CD1c-positive myeloid dendritic cell (primary cell): ENCODE measurements around the gene ATG10.

Experiments
- DNase-seq: peaks from one replicate; pipeline ENCODE4 v3.0.0-alpha.2; 2016; ENCODE audit errors: extremely low spot score

Gene ATG10

GRCh38 chr5:82276800-82277612 is 305.2 kb downstream of the ATG10 start:
- DNase-seq: no peak

- DNase-seq: peak; percentile 8
Observed at GRCh38 chr5:82277613-82277986, 305.8 kb downstream of the ATG10 start.

- peak; percentile 96 for DNase-seq
Observed at GRCh38 chr5:82277987-82278710, 306.3 kb downstream of the ATG10 start, which contains the start of gene RPS23. Gene RPS23, minus strand, starts transcription at chr5:82278354. Its CDS starts 31 bp downstream, at chr5:82278323.

- no peak for DNase-seq
Observed at GRCh38 chr5:82278711-82279370, 307.0 kb downstream of the ATG10 start.

GRCh38 chr5:82283893-82284292 is 312.1 kb downstream of the ATG10 start:
- DNase-seq: no peak

GRCh38 chr5:82285206-82285605 is 313.4 kb downstream of the ATG10 start:
- no peak for DNase-seq

- no peak for DNase-seq
Observed at GRCh38 chr5:82287625-82288024, 315.8 kb downstream of the ATG10 start.

- DNase-seq: no peak
Observed at GRCh38 chr5:82290005-82290404, 318.2 kb downstream of the ATG10 start.

- no peak for DNase-seq
Observed at GRCh38 chr5:82290908-82291307, 319.1 kb downstream of the ATG10 start.

GRCh38 chr5:82291420-82291819 is 319.6 kb downstream of the ATG10 start:
- DNase-seq: no peak

- DNase-seq: no peak
Observed at GRCh38 chr5:82295144-82295543, 323.3 kb downstream of the ATG10 start.

- no peak for DNase-seq
Observed at GRCh38 chr5:82295959-82296531, 324.2 kb downstream of the ATG10 start.

- no peak for DNase-seq
Observed at GRCh38 chr5:82296929-82297328, 325.1 kb downstream of the ATG10 start.

GRCh38 chr5:82297711-82298110 is 325.9 kb downstream of the ATG10 start:
- no peak for DNase-seq

GRCh38 chr5:82298668-82299067 is 326.8 kb downstream of the ATG10 start:
- no peak for DNase-seq

- DNase-seq: no peak
Observed at GRCh38 chr5:82301190-82301589, 329.4 kb downstream of the ATG10 start.
